Osteoblast (primary cell): ENCODE results near the gene RAB31. TPM values are rescaled to one million over a fixed set of nuclear protein-coding genes. Genes with fewer than 3 reads are reported as not detected.

Experiments used
- DNase-seq: peaks from one replicate; pipeline ENCODE4 v3.0.0; 2011; ENCODE audit warnings: low spot score, mixed read lengths; ENCODE audit not compliant: insufficient read length; ENCODE audit errors: missing footprints
- H2AFZ ChIP-seq: 2 replicates; pipeline ENCODE4 v1.6.0; 2011; ENCODE audit warnings: mild to moderate bottlenecking, low read length
- H3K27ac ChIP-seq: 2 replicates; pipeline ENCODE4 v1.5.1; 2011; ENCODE audit warnings: mild to moderate bottlenecking, low read depth, low read length, moderate library complexity
- H3K27me3 ChIP-seq: 2 replicates; pipeline ENCODE4 v1.6.0; 2012; ENCODE audit warnings: mild to moderate bottlenecking, control low read depth, inconsistent platforms, low read length, moderate library complexity; ENCODE audit not compliant: insufficient read depth
- H3K36me3 ChIP-seq: 2 replicates; pipeline ENCODE4 v1.5.1; 2011; ENCODE audit warnings: mild to moderate bottlenecking, low read length, control low read depth, moderate library complexity; ENCODE audit not compliant: insufficient read depth
- H3K4me1 ChIP-seq: 2 replicates; pipeline ENCODE4 v1.5.1; 2011; ENCODE audit warnings: mild to moderate bottlenecking, low read length, control low read depth, moderate library complexity; ENCODE audit not compliant: insufficient read depth
- H3K4me2 ChIP-seq: 2 replicates; pipeline ENCODE4 v1.6.0; 2011; ENCODE audit warnings: mild to moderate bottlenecking, low read length; ENCODE audit not compliant: insufficient read depth
- H3K4me3 ChIP-seq: fragments of 200-600 bp; sonication (generic); 3 replicates; pipeline ENCODE4 v1.5.1; 2012; ENCODE audit warnings: mild to moderate bottlenecking, low read length, inconsistent platforms; ENCODE audit not compliant: insufficient read depth
- H3K79me2 ChIP-seq: 2 replicates; pipeline ENCODE4 v1.6.0; 2012; ENCODE audit warnings: mild to moderate bottlenecking, low read length, control low read depth, inconsistent platforms; ENCODE audit not compliant: insufficient read depth
- H3K9me3 ChIP-seq: 2 replicates; pipeline ENCODE4 v1.5.1; 2011; ENCODE audit warnings: low read depth, low read length, control low read depth
- H4K20me1 ChIP-seq: 2 replicates; pipeline ENCODE4 v1.6.0; 2012; ENCODE audit warnings: mild to moderate bottlenecking, low read length, control low read depth; ENCODE audit not compliant: insufficient read depth
- CTCF ChIP-seq: IDR thresholded peaks from 2 replicates; pipeline ENCODE4 v1.5.1; 2011; ENCODE audit warnings: mild to moderate bottlenecking, low read depth, low read length, moderate library complexity; ENCODE audit errors: extremely low read depth
- total RNA-seq: library from RNA; depleted of rRNA; stranded (reverse); fragments of >200 nt; gene quantifications from 2 replicates; pipeline ENCODE4 v1.2.3, GENCODE V29; 2012

Gene RAB31
- total RNA-seq, 1 donor: 120 TPM

GRCh38 chr18:9712611-9713010 lies 4.5 kb downstream of the RAB31 start:
- H3K9me3 ChIP-seq: no peaks in the 10 kb centered on the region
- peaks cover 93% of the 10 kb centered on the region for H3K79me2 ChIP-seq
- peak overlapping the region; percentile 43 for H3K27ac ChIP-seq
- H3K4me2 ChIP-seq: no peak overlapping the region
- H2AFZ ChIP-seq: no peak overlapping the region
- H3K36me3 ChIP-seq: peaks cover 3% of the 10 kb centered on the region
- peaks cover 14% of the 10 kb centered on the region for H3K4me1 ChIP-seq
- H3K4me3 ChIP-seq: no peak overlapping the region
- H4K20me1 ChIP-seq: peaks cover 26% of the 10 kb centered on the region
- peak; percentile 74 for DNase-seq
- H3K27me3 ChIP-seq: no peaks in the 10 kb centered on the region
- TF ChIP-seq CTCF: no peak

GRCh38 chr18:9714266-9715087 lies 6.4 kb downstream of the RAB31 start:
- H3K4me2 ChIP-seq: no peak overlapping the region
- H3K4me3 ChIP-seq: no peak overlapping the region
- peaks cover 19% of the 10 kb centered on the region for H3K4me1 ChIP-seq
- H3K27me3 ChIP-seq: no peaks in the 10 kb centered on the region
- no peak for DNase-seq
- H2AFZ ChIP-seq: no peak overlapping the region
- TF ChIP-seq CTCF: no peak
- no peak overlapping the region for H3K27ac ChIP-seq
- H3K9me3 ChIP-seq: no peaks in the 10 kb centered on the region
- peaks cover 87% of the 10 kb centered on the region for H3K79me2 ChIP-seq
- H4K20me1 ChIP-seq: peaks cover 26% of the 10 kb centered on the region
- H3K36me3 ChIP-seq: peaks cover 3% of the 10 kb centered on the region

- Histone ChIP-seq H3K4me3 (no peak overlapping the region), H4K20me1 (peaks cover 26% of the 10 kb centered on the region), H3K27ac (no peak overlapping the region), H2AFZ (no peak overlapping the region), H3K4me1 (peaks cover 18% of the 10 kb centered on the region), H3K36me3 (peaks cover 3% of the 10 kb centered on the region), H3K27me3 (no peaks in the 10 kb centered on the region), H3K9me3 (no peaks in the 10 kb centered on the region), H3K4me2 (no peak overlapping the region), H3K79me2 (peaks cover 82% of the 10 kb centered on the region)
- TF ChIP-seq CTCF: no peak
- DNase-seq: no peak
Observed at GRCh38 chr18:9715088-9715343, 6.9 kb downstream of the RAB31 start.

- Histone ChIP-seq H3K4me2 (no peak overlapping the region), H3K27ac (no peak overlapping the region), H3K36me3 (peaks cover 3% of the 10 kb centered on the region), H3K4me3 (no peak overlapping the region), H3K9me3 (no peaks in the 10 kb centered on the region), H4K20me1 (peaks cover 29% of the 10 kb centered on the region), H3K79me2 (peaks cover 82% of the 10 kb centered on the region), H3K4me1 (peaks cover 14% of the 10 kb centered on the region), H2AFZ (no peak overlapping the region), H3K27me3 (no peaks in the 10 kb centered on the region)
- TF ChIP-seq CTCF: no peak
- DNase-seq: peak; percentile 59
Observed at GRCh38 chr18:9715978-9716774, 8.1 kb downstream of the RAB31 start.
